Lower leg skin (tissue), 3 donors: ENCODE data around the gene PRTFDC1.

Source experiments
- POLR2A ChIP-seq, 2 donors: fragments of 450-650 bp; IDR thresholded peaks; one replicate each; pipeline ENCODE4 v1.6.1; 2016 to 2017; ENCODE audit warnings: antibody characterized with exemption in 2 of 2, mild to moderate bottlenecking in 1 of 2, moderate library complexity in 1 of 2
- TF ChIP-seq, protein P1 (sequence below), 3 donors: fragments of 450-650 bp; IDR thresholded peaks; one replicate each; pipeline ENCODE4 v1.5.1; 2016; ENCODE audit warnings: antibody characterized with exemption in 3 of 3, mild to moderate bottlenecking in 3 of 3, moderate library complexity in 2 of 3

DNA sequence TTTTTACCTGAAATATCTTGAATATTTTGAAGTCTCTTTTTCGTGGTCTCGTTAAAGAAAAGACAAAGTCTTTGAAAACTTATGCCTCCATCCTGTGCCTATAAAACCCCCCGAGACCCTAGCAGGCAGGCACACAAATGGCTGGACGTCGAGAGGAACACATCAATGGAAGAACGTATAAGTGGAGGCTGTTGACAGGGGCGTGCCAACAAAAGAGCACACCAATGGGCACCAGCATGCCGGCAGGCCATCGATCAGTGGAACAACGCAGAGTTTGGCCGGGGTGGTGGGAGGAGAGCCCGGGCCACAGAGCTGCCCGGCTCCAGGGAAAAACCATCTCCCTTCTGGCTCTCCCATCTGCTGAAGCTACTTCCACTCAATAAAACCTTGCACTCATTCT is 38.9 kb upstream of the PRTFDC1 start:
- TF ChIP-seq POLR2A (IDR thresholded peaks at IDR 0.05): no peak
- TF ChIP-seq, protein P1, sequence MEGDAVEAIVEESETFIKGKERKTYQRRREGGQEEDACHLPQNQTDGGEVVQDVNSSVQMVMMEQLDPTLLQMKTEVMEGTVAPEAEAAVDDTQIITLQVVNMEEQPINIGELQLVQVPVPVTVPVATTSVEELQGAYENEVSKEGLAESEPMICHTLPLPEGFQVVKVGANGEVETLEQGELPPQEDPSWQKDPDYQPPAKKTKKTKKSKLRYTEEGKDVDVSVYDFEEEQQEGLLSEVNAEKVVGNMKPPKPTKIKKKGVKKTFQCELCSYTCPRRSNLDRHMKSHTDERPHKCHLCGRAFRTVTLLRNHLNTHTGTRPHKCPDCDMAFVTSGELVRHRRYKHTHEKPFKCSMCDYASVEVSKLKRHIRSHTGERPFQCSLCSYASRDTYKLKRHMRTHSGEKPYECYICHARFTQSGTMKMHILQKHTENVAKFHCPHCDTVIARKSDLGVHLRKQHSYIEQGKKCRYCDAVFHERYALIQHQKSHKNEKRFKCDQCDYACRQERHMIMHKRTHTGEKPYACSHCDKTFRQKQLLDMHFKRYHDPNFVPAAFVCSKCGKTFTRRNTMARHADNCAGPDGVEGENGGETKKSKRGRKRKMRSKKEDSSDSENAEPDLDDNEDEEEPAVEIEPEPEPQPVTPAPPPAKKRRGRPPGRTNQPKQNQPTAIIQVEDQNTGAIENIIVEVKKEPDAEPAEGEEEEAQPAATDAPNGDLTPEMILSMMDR (IDR thresholded peaks at IDR 0.05): no peak
